ENCODE measurements around the gene SIRPA. TPM values are rescaled to one million over a fixed set of nuclear protein-coding genes. Genes with fewer than 3 reads are reported as not detected.

Gene SIRPA
- polyA plus RNA-seq, 4 donors: 11.4 to 40.8 (median 22.4) TPM

GRCh38 chr20:1853473-1853872, 41.7 kb upstream of the SIRPA start:
- H3K4me3 ChIP-seq (ENCODE audit: low read depth in 1 of 3, low read length in 3 of 3): no peak overlapping the region
- WGBS, 3 donors: 60 to 86% (median 74%) methylated on average over 7 of the region's 7 CpGs
- H3K9me3 ChIP-seq (ENCODE audit: control insufficient read depth in 2 of 2, insufficient read depth in 1 of 2, low read depth in 1 of 2, low read length in 1 of 2): no peaks in the 10 kb centered on the region

GRCh38 chr20:1854246-1854645, 41.0 kb upstream of the SIRPA start:
- Histone ChIP-seq H3K4me3 (ENCODE audit: low read depth in 1 of 3, low read length in 3 of 3) (no peak overlapping the region), H3K4me1 (ENCODE audit: control insufficient read depth in 3 of 3, insufficient read depth in 2 of 3, low read depth in 1 of 3, low read length in 2 of 3) (peaks cover 0 to 32% (median 6%) of the 10 kb centered on the region in 3 donors), H3K27me3 (ENCODE audit: control insufficient read depth in 3 of 3, insufficient read depth in 3 of 3, low read length in 3 of 3) (no peaks in the 10 kb centered on the region), H3K9me3 (ENCODE audit: control insufficient read depth in 2 of 2, insufficient read depth in 1 of 2, low read depth in 1 of 2, low read length in 1 of 2) (no peaks in the 10 kb centered on the region), H3K36me3 (ENCODE audit: control insufficient read depth in 3 of 3, insufficient read depth in 2 of 3, low read depth in 1 of 3, low read length in 3 of 3) (no peaks in the 10 kb centered on the region), H3K27ac (ENCODE audit: low read depth in 1 of 3, low read length in 2 of 3) (no peak overlapping the region)
- FAIRE-seq: no peak
- DNase-seq: no peak
- 27 to 68% (median 37%) methylated on average over 5 of the region's 5 CpGs for WGBS, 3 donors

More at GRCh38 chr20:1853473-1853872, 41.7 kb upstream of the SIRPA start:
- H3K27ac ChIP-seq (ENCODE audit: low read depth in 1 of 3, low read length in 2 of 3): no peak overlapping the region
- FAIRE-seq (no peak), DNase-seq (peak in 1 of 2 donors; percentile 54)
- H3K36me3 ChIP-seq (ENCODE audit: control insufficient read depth in 3 of 3, insufficient read depth in 2 of 3, low read depth in 1 of 3, low read length in 3 of 3): no peaks in the 10 kb centered on the region
- peaks cover 0 to 39% (median 6%) of the 10 kb centered on the region in 3 donors for H3K4me1 ChIP-seq (ENCODE audit: control insufficient read depth in 3 of 3, insufficient read depth in 2 of 3, low read depth in 1 of 3, low read length in 2 of 3)
- no peaks in the 10 kb centered on the region for H3K27me3 ChIP-seq (ENCODE audit: control insufficient read depth in 3 of 3, insufficient read depth in 3 of 3, low read length in 3 of 3)

- peak; percentile 60 to 72 for DNase-seq
- 4 to 44% (median 20%) methylated on average over 6 of the region's 6 CpGs for WGBS, 3 donors
These were observed 40.1 kb upstream of the SIRPA start for GRCh38 chr20:1855109-1855508.

GRCh38 chr20:1855690-1856089, 39.5 kb upstream of the SIRPA start:
- Histone ChIP-seq H3K4me3 (ENCODE audit: low read depth in 1 of 3, low read length in 3 of 3) (no peak overlapping the region), H3K27me3 (ENCODE audit: control insufficient read depth in 3 of 3, insufficient read depth in 3 of 3, low read length in 3 of 3) (no peaks in the 10 kb centered on the region), H3K9me3 (ENCODE audit: control insufficient read depth in 2 of 2, insufficient read depth in 1 of 2, low read depth in 1 of 2, low read length in 1 of 2) (no peaks in the 10 kb centered on the region), H3K36me3 (ENCODE audit: control insufficient read depth in 3 of 3, insufficient read depth in 2 of 3, low read depth in 1 of 3, low read length in 3 of 3) (no peaks in the 10 kb centered on the region), H3K27ac (ENCODE audit: low read depth in 1 of 3, low read length in 2 of 3) (peak overlapping the region in 1 of 3 donors; percentile 39), H3K4me1 (ENCODE audit: control insufficient read depth in 3 of 3, insufficient read depth in 2 of 3, low read depth in 1 of 3, low read length in 2 of 3) (peaks cover 0 to 32% (median 6%) of the 10 kb centered on the region in 3 donors)
- FAIRE-seq (no peak), DNase-seq (no peak)
- WGBS, 3 donors: 10 to 60% (median 21%) methylated on average over 1 of the region's 1 CpG

More at GRCh38 chr20:1855109-1855508, 40.1 kb upstream of the SIRPA start:
- H3K4me1 ChIP-seq (ENCODE audit: control insufficient read depth in 3 of 3, insufficient read depth in 2 of 3, low read depth in 1 of 3, low read length in 2 of 3): peaks cover 0 to 32% (median 6%) of the 10 kb centered on the region in 3 donors
- no peak overlapping the region for H3K4me3 ChIP-seq (ENCODE audit: low read depth in 1 of 3, low read length in 3 of 3)
- no peaks in the 10 kb centered on the region for H3K36me3 ChIP-seq (ENCODE audit: control insufficient read depth in 3 of 3, insufficient read depth in 2 of 3, low read depth in 1 of 3, low read length in 3 of 3)
- H3K27ac ChIP-seq (ENCODE audit: low read depth in 1 of 3, low read length in 2 of 3): peak overlapping the region in 1 of 3 donors; percentile 39
- no peaks in the 10 kb centered on the region for H3K27me3 ChIP-seq (ENCODE audit: control insufficient read depth in 3 of 3, insufficient read depth in 3 of 3, low read length in 3 of 3)
- no peaks in the 10 kb centered on the region for H3K9me3 ChIP-seq (ENCODE audit: control insufficient read depth in 2 of 2, insufficient read depth in 1 of 2, low read depth in 1 of 2, low read length in 1 of 2)
- FAIRE-seq: no peak

GRCh38 chr20:1856424-1856823, 38.8 kb upstream of the SIRPA start:
- WGBS, 3 donors: 80 to 91% (median 88%) methylated on average over 1 of the region's 1 CpG
- FAIRE-seq: no peak

GRCh38 chr20:1857466-1857865, 37.7 kb upstream of the SIRPA start:
- Histone ChIP-seq H3K4me1 (ENCODE audit: control insufficient read depth in 3 of 3, insufficient read depth in 2 of 3, low read depth in 1 of 3, low read length in 2 of 3) (peaks cover 0 to 32% (median 6%) of the 10 kb centered on the region in 3 donors), H3K4me3 (ENCODE audit: low read depth in 1 of 3, low read length in 3 of 3) (no peak overlapping the region), H3K27me3 (ENCODE audit: control insufficient read depth in 3 of 3, insufficient read depth in 3 of 3, low read length in 3 of 3) (no peaks in the 10 kb centered on the region), H3K36me3 (ENCODE audit: control insufficient read depth in 3 of 3, insufficient read depth in 2 of 3, low read depth in 1 of 3, low read length in 3 of 3) (no peaks in the 10 kb centered on the region), H3K27ac (ENCODE audit: low read depth in 1 of 3, low read length in 2 of 3) (no peak overlapping the region), H3K9me3 (ENCODE audit: control insufficient read depth in 2 of 2, insufficient read depth in 1 of 2, low read depth in 1 of 2, low read length in 1 of 2) (no peaks in the 10 kb centered on the region)
- DNase-seq (no peak), FAIRE-seq (no peak)
- 67 to 83% (median 82%) methylated on average over 4 of the region's 4 CpGs for WGBS, 3 donors

More at GRCh38 chr20:1856424-1856823, 38.8 kb upstream of the SIRPA start:
- Histone ChIP-seq H3K4me1 (ENCODE audit: control insufficient read depth in 3 of 3, insufficient read depth in 2 of 3, low read depth in 1 of 3, low read length in 2 of 3) (peaks cover 0 to 32% (median 6%) of the 10 kb centered on the region in 3 donors), H3K36me3 (ENCODE audit: control insufficient read depth in 3 of 3, insufficient read depth in 2 of 3, low read depth in 1 of 3, low read length in 3 of 3) (no peaks in the 10 kb centered on the region), H3K9me3 (ENCODE audit: control insufficient read depth in 2 of 2, insufficient read depth in 1 of 2, low read depth in 1 of 2, low read length in 1 of 2) (no peaks in the 10 kb centered on the region), H3K4me3 (ENCODE audit: low read depth in 1 of 3, low read length in 3 of 3) (no peak overlapping the region), H3K27ac (ENCODE audit: low read depth in 1 of 3, low read length in 2 of 3) (no peak overlapping the region), H3K27me3 (ENCODE audit: control insufficient read depth in 3 of 3, insufficient read depth in 3 of 3, low read length in 3 of 3) (no peaks in the 10 kb centered on the region)
- DNase-seq: no peak

- no peak overlapping the region for H3K4me3 ChIP-seq (ENCODE audit: low read depth in 1 of 3, low read length in 3 of 3)
- DNase-seq (no peak), FAIRE-seq (no peak)
- no peaks in the 10 kb centered on the region for H3K27me3 ChIP-seq (ENCODE audit: control insufficient read depth in 3 of 3, insufficient read depth in 3 of 3, low read length in 3 of 3)
- H3K27ac ChIP-seq (ENCODE audit: low read depth in 1 of 3, low read length in 2 of 3): no peak overlapping the region
- no peaks in the 10 kb centered on the region for H3K36me3 ChIP-seq (ENCODE audit: control insufficient read depth in 3 of 3, insufficient read depth in 2 of 3, low read depth in 1 of 3, low read length in 3 of 3)
- 76 to 87% (median 83%) methylated on average over 5 of the region's 5 CpGs for WGBS, 3 donors
- H3K4me1 ChIP-seq (ENCODE audit: control insufficient read depth in 3 of 3, insufficient read depth in 2 of 3, low read depth in 1 of 3, low read length in 2 of 3): peaks cover 0 to 23% (median 6%) of the 10 kb centered on the region in 3 donors
- H3K9me3 ChIP-seq (ENCODE audit: control insufficient read depth in 2 of 2, insufficient read depth in 1 of 2, low read depth in 1 of 2, low read length in 1 of 2): no peaks in the 10 kb centered on the region
These were observed 36.3 kb upstream of the SIRPA start for GRCh38 chr20:1858871-1859270.

- Histone ChIP-seq H3K27me3 (ENCODE audit: control insufficient read depth in 3 of 3, insufficient read depth in 3 of 3, low read length in 3 of 3) (no peaks in the 10 kb centered on the region), H3K36me3 (ENCODE audit: control insufficient read depth in 3 of 3, insufficient read depth in 2 of 3, low read depth in 1 of 3, low read length in 3 of 3) (no peaks in the 10 kb centered on the region), H3K9me3 (ENCODE audit: control insufficient read depth in 2 of 2, insufficient read depth in 1 of 2, low read depth in 1 of 2, low read length in 1 of 2) (no peaks in the 10 kb centered on the region), H3K27ac (ENCODE audit: low read depth in 1 of 3, low read length in 2 of 3) (no peak overlapping the region), H3K4me3 (ENCODE audit: low read depth in 1 of 3, low read length in 3 of 3) (no peak overlapping the region), H3K4me1 (ENCODE audit: control insufficient read depth in 3 of 3, insufficient read depth in 2 of 3, low read depth in 1 of 3, low read length in 2 of 3) (peaks cover 0 to 7% (median 4%) of the 10 kb centered on the region in 3 donors)
- WGBS, 3 donors: 74 to 90% (median 85%) methylated on average over 4 of the region's 4 CpGs
- DNase-seq (no peak), FAIRE-seq (no peak)
These were observed 34.8 kb upstream of the SIRPA start for GRCh38 chr20:1860446-1860845.

Measured in small intestine (tissue), 7 donors.